SU-DHL-6 (cell line): ENCODE results near the gene AHRR.

Experiments
- EZH2phosphoT487 ChIP-seq: fragments of 200-600 bp; sonication (generic), shearing (Covaris generic); conservative IDR thresholded peaks from 2 replicates; pipeline ENCODE4 v1.6.1; 2018; ENCODE audit warnings: mild to moderate bottlenecking, antibody characterized with exemption, low read length, moderate library complexity, mixed read lengths
- TF ChIP-seq, protein P1 (sequence below): fragments of 200-600 bp; sonication (generic); IDR thresholded peaks from one replicate; pipeline ENCODE4 v1.5.1; 2017; ENCODE audit warnings: antibody characterized with exemption, mild to moderate bottlenecking, low read length, moderate library complexity; ENCODE audit not compliant: insufficient read depth, poor library complexity, severe bottlenecking

DNA sequence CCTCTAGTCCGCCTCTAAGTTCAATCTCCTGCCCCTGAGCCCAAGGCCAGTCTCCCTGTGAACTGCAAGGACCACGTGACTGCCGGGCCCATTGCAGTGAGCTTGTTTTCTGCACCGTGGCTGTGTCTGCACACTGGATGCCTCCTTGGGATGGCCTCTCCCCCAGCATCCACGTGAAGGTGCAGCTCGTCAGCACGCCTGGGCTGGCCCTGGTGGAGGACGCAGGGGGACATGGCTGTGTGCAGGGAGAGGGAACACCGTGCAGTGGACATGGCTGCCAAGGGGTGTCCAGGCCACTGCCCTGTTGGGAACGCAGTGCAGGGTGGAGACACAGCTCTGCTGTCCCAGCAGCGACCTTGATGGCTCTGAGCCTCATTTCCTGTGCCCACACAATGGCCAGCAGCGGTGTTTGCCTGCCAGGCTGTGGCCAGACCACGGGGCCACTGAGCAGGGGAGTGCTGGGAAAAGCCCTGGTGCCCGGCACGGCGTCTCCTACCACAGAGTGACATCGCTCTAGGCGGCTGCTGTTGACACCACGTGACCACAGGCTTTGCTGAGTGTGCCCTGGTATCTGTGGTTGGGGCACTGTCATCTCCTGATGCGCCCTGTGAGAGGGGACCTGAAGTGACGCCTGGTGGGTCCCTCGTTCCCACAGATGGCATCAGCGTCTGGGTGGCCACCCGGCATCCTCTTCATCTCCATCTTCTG lies 94.6 kb downstream of the AHRR start:
- TF ChIP-seq, protein P1, sequence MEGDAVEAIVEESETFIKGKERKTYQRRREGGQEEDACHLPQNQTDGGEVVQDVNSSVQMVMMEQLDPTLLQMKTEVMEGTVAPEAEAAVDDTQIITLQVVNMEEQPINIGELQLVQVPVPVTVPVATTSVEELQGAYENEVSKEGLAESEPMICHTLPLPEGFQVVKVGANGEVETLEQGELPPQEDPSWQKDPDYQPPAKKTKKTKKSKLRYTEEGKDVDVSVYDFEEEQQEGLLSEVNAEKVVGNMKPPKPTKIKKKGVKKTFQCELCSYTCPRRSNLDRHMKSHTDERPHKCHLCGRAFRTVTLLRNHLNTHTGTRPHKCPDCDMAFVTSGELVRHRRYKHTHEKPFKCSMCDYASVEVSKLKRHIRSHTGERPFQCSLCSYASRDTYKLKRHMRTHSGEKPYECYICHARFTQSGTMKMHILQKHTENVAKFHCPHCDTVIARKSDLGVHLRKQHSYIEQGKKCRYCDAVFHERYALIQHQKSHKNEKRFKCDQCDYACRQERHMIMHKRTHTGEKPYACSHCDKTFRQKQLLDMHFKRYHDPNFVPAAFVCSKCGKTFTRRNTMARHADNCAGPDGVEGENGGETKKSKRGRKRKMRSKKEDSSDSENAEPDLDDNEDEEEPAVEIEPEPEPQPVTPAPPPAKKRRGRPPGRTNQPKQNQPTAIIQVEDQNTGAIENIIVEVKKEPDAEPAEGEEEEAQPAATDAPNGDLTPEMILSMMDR, result no peak
- no peak for TF ChIP-seq EZH2phosphoT487
